Measurements from ENCODE around the gene CHD5. TPM values are rescaled to one million over a fixed set of nuclear protein-coding genes. Genes with fewer than 3 reads are reported as not detected.
A peak's percentile ranks its signal among the peaks of the same experiment; 100 is the strongest.

Gene CHD5
- total and polyA plus RNA-seq, 4 donors: 9.9 to 51.1 (median 34.4) TPM

GRCh38 chr1:6056572-6056948, 123.6 kb downstream of the CHD5 start:
- 77% methylated on average over 8 of the region's 8 CpGs for WGBS (ENCODE audit: insufficient coverage)
- Histone ChIP-seq H3K4me1 (ENCODE audit: control insufficient read depth, insufficient read depth, low read length) (peaks cover 23% of the 10 kb centered on the region), H3K27ac (ENCODE audit: low read depth, low read length) (no peak overlapping the region), H3K4me3 (ENCODE audit: low read depth, low read length) (no peak overlapping the region), H3K36me3 (ENCODE audit: control insufficient read depth, insufficient read depth, low read length) (peaks cover 10% of the 10 kb centered on the region), H3K9me3 (ENCODE audit: control insufficient read depth, insufficient read depth, low read length) (no peaks in the 10 kb centered on the region), H3K27me3 (ENCODE audit: control insufficient read depth, insufficient read depth, low read length) (no peaks in the 10 kb centered on the region)
- no peak for DNase-seq (ENCODE audit: low read depth in 4 of 6, low spot score in 6 of 6)

DNA sequence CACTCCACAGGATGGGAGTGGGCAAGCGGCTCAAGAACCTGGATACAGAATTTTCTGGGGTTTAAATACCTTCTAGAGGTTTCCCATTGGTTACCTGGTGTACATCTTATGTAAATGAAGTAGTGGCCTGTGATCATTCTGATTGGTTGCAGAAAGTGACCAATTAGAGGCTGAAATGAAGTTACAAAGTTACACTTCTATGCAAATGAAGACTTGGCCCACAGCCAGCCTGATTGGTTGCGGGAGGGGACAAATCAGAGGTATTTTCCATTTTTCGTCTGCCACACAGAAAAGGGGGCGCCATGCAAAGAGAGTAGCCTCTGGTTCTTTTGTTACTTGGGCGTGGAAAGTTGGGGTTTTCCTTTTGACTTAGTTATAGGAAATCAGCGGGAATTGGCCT, 125.5 kb downstream of the CHD5 start:
- H3K9me3 ChIP-seq (ENCODE audit: control insufficient read depth, insufficient read depth, low read length): no peaks in the 10 kb centered on the region
- peaks cover 5% of the 10 kb centered on the region for H3K36me3 ChIP-seq (ENCODE audit: control insufficient read depth, insufficient read depth, low read length)
- DNase-seq (ENCODE audit: low read depth in 4 of 6, low spot score in 6 of 6): no peak
- no peak overlapping the region for H3K27ac ChIP-seq (ENCODE audit: low read depth, low read length)
- peaks cover 23% of the 10 kb centered on the region for H3K4me1 ChIP-seq (ENCODE audit: control insufficient read depth, insufficient read depth, low read length)
- no peaks in the 10 kb centered on the region for H3K27me3 ChIP-seq (ENCODE audit: control insufficient read depth, insufficient read depth, low read length)
- 86% methylated on average over 6 of the region's 6 CpGs for WGBS (ENCODE audit: insufficient coverage)
- no peak overlapping the region for H3K4me3 ChIP-seq (ENCODE audit: low read depth, low read length)

- no peak overlapping the region for H3K27ac ChIP-seq (ENCODE audit: low read depth, low read length)
- no peak for DNase-seq (ENCODE audit: low read depth in 4 of 6, low spot score in 6 of 6)
- no peak overlapping the region for H3K4me3 ChIP-seq (ENCODE audit: low read depth, low read length)
- no peaks in the 10 kb centered on the region for H3K27me3 ChIP-seq (ENCODE audit: control insufficient read depth, insufficient read depth, low read length)
- no peaks in the 10 kb centered on the region for H3K9me3 ChIP-seq (ENCODE audit: control insufficient read depth, insufficient read depth, low read length)
- peaks cover 11% of the 10 kb centered on the region for H3K36me3 ChIP-seq (ENCODE audit: control insufficient read depth, insufficient read depth, low read length)
- peaks cover 10% of the 10 kb centered on the region for H3K4me1 ChIP-seq (ENCODE audit: control insufficient read depth, insufficient read depth, low read length)
- 13% methylated on average over 8 of the region's 8 CpGs for WGBS (ENCODE audit: insufficient coverage)
Measured at GRCh38 chr1:6053206-6053546, 126.9 kb downstream of the CHD5 start.

- no peaks in the 10 kb centered on the region for H3K9me3 ChIP-seq (ENCODE audit: control insufficient read depth, insufficient read depth, low read length)
- peaks cover 11% of the 10 kb centered on the region for H3K36me3 ChIP-seq (ENCODE audit: control insufficient read depth, insufficient read depth, low read length)
- H3K4me1 ChIP-seq (ENCODE audit: control insufficient read depth, insufficient read depth, low read length): peaks cover 10% of the 10 kb centered on the region
- H3K4me3 ChIP-seq (ENCODE audit: low read depth, low read length): no peak overlapping the region
- DNase-seq (ENCODE audit: low read depth in 4 of 6, low spot score in 6 of 6): peak; percentile 44 to 94 (median 68)
- H3K27ac ChIP-seq (ENCODE audit: low read depth, low read length): no peak overlapping the region
- WGBS (ENCODE audit: insufficient coverage): 3% methylated on average over 14 of the region's 16 CpGs
- H3K27me3 ChIP-seq (ENCODE audit: control insufficient read depth, insufficient read depth, low read length): no peaks in the 10 kb centered on the region
Measured at GRCh38 chr1:6052543-6053205, 127.4 kb downstream of the CHD5 start.

Other genes starting within 250 kb of the CHD5 start
- gene NPHP4, start 187.9 kb downstream of the CHD5 start, total RNA-seq: 1 to 10 TPM; 8.0 to 8.9 TPM
- 10 to 100 TPM; 17.7 to 19.2 TPM for gene NPHP4, start 187.9 kb downstream of the CHD5 start, polyA plus RNA-seq (ENCODE audit: insufficient read length in 2 of 2)
- 10 to 100 TPM in 1 of 2 donors, 1 to 10 TPM in 1; 7.5 to 46.0 TPM for gene KCNAB2, start 134.4 kb downstream of the CHD5 start, total RNA-seq
- gene KCNAB2, start 134.4 kb downstream of the CHD5 start, polyA plus RNA-seq (ENCODE audit: insufficient read length in 2 of 2): 10 to 100 TPM; 36.2 to 48.3 TPM
- 100 to 1,000 TPM; 171 to 312 TPM for gene RPL22, start 19.3 kb upstream of the CHD5 start, total RNA-seq
- 100 to 1,000 TPM; 322 to 337 TPM for gene RPL22, start 19.3 kb upstream of the CHD5 start, polyA plus RNA-seq (ENCODE audit: insufficient read length in 2 of 2)
- 10 to 100 TPM; 12.4 to 13.4 TPM for gene RNF207, start 25.8 kb upstream of the CHD5 start, total RNA-seq
- 10 to 100 TPM; 11.4 to 32.2 TPM for gene RNF207, start 25.8 kb upstream of the CHD5 start, polyA plus RNA-seq (ENCODE audit: insufficient read length in 2 of 2)
- 10 to 100 TPM; 48.8 to 55.7 TPM for gene ICMT, start 55.6 kb upstream of the CHD5 start, total RNA-seq
- 10 to 100 TPM; 40.6 to 41.1 TPM for gene ICMT, start 55.6 kb upstream of the CHD5 start, polyA plus RNA-seq (ENCODE audit: insufficient read length in 2 of 2)
- not detected for gene HES3, start 63.9 kb upstream of the CHD5 start, total RNA-seq
- 1 to 10 TPM; 1.8 to 3.2 TPM for gene HES3, start 63.9 kb upstream of the CHD5 start, polyA plus RNA-seq (ENCODE audit: insufficient read length in 2 of 2)
- 10 to 100 TPM in 1 of 2 donors, 1 to 10 TPM in 1; 9.3 to 12.8 TPM for gene GPR153, start 80.8 kb upstream of the CHD5 start, total RNA-seq
- gene GPR153, start 80.8 kb upstream of the CHD5 start, polyA plus RNA-seq (ENCODE audit: insufficient read length in 2 of 2): 10 to 100 TPM; 42.4 to 49.5 TPM
- 10 to 100 TPM; 31.8 to 60.2 TPM for gene ACOT7, start 213.4 kb upstream of the CHD5 start, total RNA-seq
- 100 to 1,000 TPM; 195 to 198 TPM for gene ACOT7, start 213.4 kb upstream of the CHD5 start, polyA plus RNA-seq (ENCODE audit: insufficient read length in 2 of 2)
- gene HES2, start 239.6 kb upstream of the CHD5 start, total RNA-seq: under 1 TPM in 1 of 2 donors, not detected in 1; 0.72 TPM
- gene HES2, start 239.6 kb upstream of the CHD5 start, polyA plus RNA-seq (ENCODE audit: insufficient read length in 2 of 2): under 1 TPM; 0.19 to 0.38 TPM
- 1 to 10 TPM in 1 of 2 donors, under 1 TPM in 1; 0.66 to 1.9 TPM for gene ESPN, start 244.5 kb upstream of the CHD5 start, total RNA-seq
- 1 to 10 TPM; 4.7 to 7.4 TPM for gene ESPN, start 244.5 kb upstream of the CHD5 start, polyA plus RNA-seq (ENCODE audit: insufficient read length in 2 of 2)

Data from spinal cord (tissue), 10 donors.